Gastroesophageal sphincter (tissue), 3 donors: ENCODE data around the gene MPZL1.

Experiments used
- CTCF ChIP-seq, 4 experiments: fragments of 200-600 bp in 2 of 4; fragments of 450-650 bp in 2 of 4; sonication (generic) in 1 of 4; IDR thresholded peaks; one replicate each; pipeline ENCODE4 v1.5.1; 2017 to 2019; ENCODE audit warnings: antibody characterized with exemption in 4 of 4, mild to moderate bottlenecking in 2 of 4, moderate library complexity in 2 of 4
- POLR2AphosphoS5 ChIP-seq: sonication (generic); formaldehyde crosslinking; IDR thresholded peaks from one replicate; pipeline ENCODE4 v1.6.1; 2017; ENCODE audit warnings: antibody characterized with exemption

GRCh38 chr1:167825419-167826079 is 103.8 kb downstream of the MPZL1 start:
- TF ChIP-seq CTCF (IDR thresholded peaks at IDR 0.05) (no peak), POLR2AphosphoS5 (no peak)
